GM12892 (cell line): ENCODE data around the gene LIN37.

ENCODE experiments used
- POLR2A ChIP-seq: IDR thresholded peaks from 2 replicates; pipeline ENCODE4 v1.6.1; 2011; ENCODE audit warnings: low read depth, low read length, control low read depth
- POLR2AphosphoS5 ChIP-seq: IDR thresholded peaks from 2 replicates; pipeline ENCODE4 v1.6.1; 2011; ENCODE audit warnings: low read depth, low read length, control low read depth
- TAF1 ChIP-seq: IDR thresholded peaks from 2 replicates; pipeline ENCODE4 v1.6.1; 2011; ENCODE audit warnings: low read depth, mild to moderate bottlenecking, control low read depth, low read length, borderline replicate concordance

GRCh38 chr19:35713506-35713850 is 34.9 kb upstream of the LIN37 start:
- no peak for TF ChIP-seq POLR2A
- no peak for TF ChIP-seq POLR2AphosphoS5
- no peak for TF ChIP-seq TAF1
